Lower lobe of right lung (tissue), 2 donors: Measurements from ENCODE around the gene BANF2. TPM values are rescaled to one million over a fixed set of nuclear protein-coding genes. Genes with fewer than 3 reads are reported as not detected.
A peak's percentile ranks its signal among the peaks of the same experiment; 100 is the strongest.

Source experiments
- ATAC-seq, 2 donors: fragments of 200-7000 bp; cut with Tn5 transposase; one replicate each; pipeline ENCODE4 v1.9.1; 2020 to 2022; ENCODE audit warnings: mild to moderate bottlenecking in 2 of 2, moderate library complexity in 2 of 2
- DNase-seq: peaks from one replicate; pipeline ENCODE4 v3.0.0-alpha.2; 2020
- H3K27ac ChIP-seq: fragments of 200-600 bp; one replicate; pipeline ENCODE4 v1.8.0; 2022
- H3K27me3 ChIP-seq: fragments of 200-600 bp; one replicate; pipeline ENCODE4 v1.8.0; 2022; ENCODE audit warnings: low read depth
- H3K36me3 ChIP-seq: fragments of 200-600 bp; one replicate; pipeline ENCODE4 v1.8.0; 2022; ENCODE audit warnings: mild to moderate bottlenecking
- H3K4me1 ChIP-seq: fragments of 200-600 bp; one replicate; pipeline ENCODE4 v1.8.0; 2022
- H3K4me3 ChIP-seq: fragments of 200-600 bp; one replicate; pipeline ENCODE4 v1.8.0; 2022; ENCODE audit warnings: mild to moderate bottlenecking
- H3K9me3 ChIP-seq: fragments of 200-600 bp; one replicate; pipeline ENCODE4 v1.8.0; 2022
- intact Hi-C: fragments of 100-400 bp; cut with DNase I; formaldehyde crosslinking; loops from one replicate; pipeline ENCODE4 v1.11.0; 2022
- total RNA-seq: library from RNA; stranded (reverse); fragmentation: NEBNext Ultra II Directional; extraction: Animal tissue kit (Norgen Biotek cat#: 25700); gene quantifications from one replicate; pipeline ENCODE4 v1.2.1, GENCODE V29; 2021
- TF ChIP-seq, protein P1 (sequence below): fragments of 200-600 bp; IDR thresholded peaks from one replicate; pipeline ENCODE4 v1.8.0; 2022; ENCODE audit warnings: antibody characterized with exemption, mild to moderate bottlenecking
- donor health status: DM: no; HTN: yes; CAD: no; lungs with severe emphysema.

BANF2 gene
- total RNA-seq, 1 donor from 2014 or later: not detected

DNA sequence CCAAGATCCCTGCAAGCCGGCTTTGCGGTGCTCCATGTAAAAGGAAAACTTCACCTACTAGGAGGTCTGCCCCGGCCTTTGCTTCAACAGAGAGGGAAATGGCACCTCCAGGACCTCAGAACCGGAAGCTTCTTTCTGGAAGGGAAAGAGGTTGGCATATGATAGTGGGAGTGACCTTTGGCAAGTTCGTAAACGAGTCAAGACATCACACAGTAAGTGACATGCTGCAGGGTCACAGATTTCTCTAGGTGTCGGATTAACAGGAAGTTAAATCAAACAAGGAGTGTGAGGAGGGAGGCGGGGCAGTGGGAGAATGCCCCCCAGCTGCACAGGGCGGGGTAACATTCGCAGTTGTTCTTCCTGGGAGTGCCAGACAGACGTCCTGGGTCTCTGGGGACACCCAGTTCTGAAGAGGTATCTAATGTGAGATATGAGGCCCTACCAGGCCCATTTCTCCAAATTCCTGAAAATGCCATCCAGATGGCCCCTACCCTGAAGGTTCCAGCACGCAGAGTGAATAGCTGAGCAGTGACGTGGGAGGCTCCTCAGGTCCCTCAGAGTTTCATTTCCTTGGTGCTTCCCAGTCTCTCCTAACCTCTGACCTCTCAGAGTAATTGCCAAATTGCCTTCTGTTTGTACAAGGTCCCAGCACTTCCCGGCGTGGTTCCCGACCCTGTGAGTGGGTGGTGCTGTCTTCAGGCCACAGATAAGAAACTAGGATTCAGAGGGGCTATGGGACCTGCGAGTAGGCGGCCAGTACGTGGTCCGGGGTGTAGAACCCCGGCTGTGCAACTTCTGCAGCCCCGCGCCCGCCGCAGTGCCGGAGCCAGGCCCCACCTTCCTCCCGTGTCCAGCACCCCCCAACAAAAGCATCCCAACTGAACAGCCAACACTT is 19.6 kb upstream of the BANF2 start:
- Histone ChIP-seq H3K27me3 (no peaks in the 10 kb centered on the region), H3K4me3 (peak overlapping the region; percentile 74), H3K27ac (peak overlapping the region; percentile 96), H3K36me3 (peaks cover 37% of the 10 kb centered on the region), H3K4me1 (peaks cover 58% of the 10 kb centered on the region), H3K9me3 (no peaks in the 10 kb centered on the region)
- intact Hi-C loops: no loop called here
- DNase-seq (peak; percentile 81), ATAC-seq (peak; percentile 33 to 44)
- TF ChIP-seq, protein P1, sequence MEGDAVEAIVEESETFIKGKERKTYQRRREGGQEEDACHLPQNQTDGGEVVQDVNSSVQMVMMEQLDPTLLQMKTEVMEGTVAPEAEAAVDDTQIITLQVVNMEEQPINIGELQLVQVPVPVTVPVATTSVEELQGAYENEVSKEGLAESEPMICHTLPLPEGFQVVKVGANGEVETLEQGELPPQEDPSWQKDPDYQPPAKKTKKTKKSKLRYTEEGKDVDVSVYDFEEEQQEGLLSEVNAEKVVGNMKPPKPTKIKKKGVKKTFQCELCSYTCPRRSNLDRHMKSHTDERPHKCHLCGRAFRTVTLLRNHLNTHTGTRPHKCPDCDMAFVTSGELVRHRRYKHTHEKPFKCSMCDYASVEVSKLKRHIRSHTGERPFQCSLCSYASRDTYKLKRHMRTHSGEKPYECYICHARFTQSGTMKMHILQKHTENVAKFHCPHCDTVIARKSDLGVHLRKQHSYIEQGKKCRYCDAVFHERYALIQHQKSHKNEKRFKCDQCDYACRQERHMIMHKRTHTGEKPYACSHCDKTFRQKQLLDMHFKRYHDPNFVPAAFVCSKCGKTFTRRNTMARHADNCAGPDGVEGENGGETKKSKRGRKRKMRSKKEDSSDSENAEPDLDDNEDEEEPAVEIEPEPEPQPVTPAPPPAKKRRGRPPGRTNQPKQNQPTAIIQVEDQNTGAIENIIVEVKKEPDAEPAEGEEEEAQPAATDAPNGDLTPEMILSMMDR: no peak

DNA sequence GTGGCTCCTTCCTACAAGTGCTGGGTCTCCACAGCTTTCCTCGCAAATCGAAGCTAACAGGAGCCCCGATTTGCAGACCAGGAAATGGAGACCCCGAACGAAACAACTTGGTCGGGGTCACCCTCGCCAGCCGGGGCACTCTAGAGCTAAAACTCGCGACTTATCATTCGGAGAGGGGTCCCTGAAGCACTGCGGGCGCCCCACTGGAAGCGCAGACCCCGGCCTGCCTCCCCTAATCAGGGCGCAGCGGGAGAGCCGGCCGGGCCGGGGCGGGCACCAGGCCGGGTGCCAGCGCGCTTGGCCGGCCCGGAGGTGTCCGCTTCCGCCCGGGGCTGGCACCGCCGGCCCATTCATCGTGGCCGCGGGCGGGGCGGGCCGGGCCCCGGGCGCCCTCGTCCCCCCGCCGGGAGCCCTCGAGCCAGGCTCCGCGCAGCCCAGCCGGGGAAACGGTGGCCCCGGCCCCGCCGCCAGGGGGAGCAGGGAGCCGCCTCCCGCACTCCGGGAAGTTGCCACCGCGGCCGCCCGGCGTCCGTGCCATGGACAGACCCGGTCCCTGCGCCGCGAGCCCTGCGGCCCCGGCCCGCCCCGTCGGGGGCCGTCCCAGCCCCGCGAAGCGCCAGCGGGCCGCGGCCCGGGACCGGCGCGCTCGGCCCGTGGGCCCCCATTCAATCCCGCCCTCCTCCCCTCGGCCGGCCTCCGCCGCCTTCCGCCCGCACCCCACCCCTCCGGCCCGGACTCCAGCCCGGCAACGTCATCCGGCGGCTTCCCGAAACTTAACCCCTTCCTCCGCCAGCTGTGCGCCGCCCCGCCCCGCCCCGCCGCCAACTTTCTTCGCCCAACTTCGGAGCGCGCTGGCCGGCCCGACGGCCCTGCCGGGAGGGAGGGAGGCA is 18.7 kb upstream of the BANF2 start:
- TF ChIP-seq, protein P1: peak; percentile 48
- H3K27me3 ChIP-seq: no peaks in the 10 kb centered on the region
- peak overlapping the region; percentile 96 for H3K27ac ChIP-seq
- peak; percentile 45 to 67 for ATAC-seq
- DNase-seq: peak; percentile 91
- intact Hi-C loops: no loop called here
- peak overlapping the region; percentile 74 for H3K4me3 ChIP-seq
- H3K9me3 ChIP-seq: no peaks in the 10 kb centered on the region
- peaks cover 49% of the 10 kb centered on the region for H3K4me1 ChIP-seq
- peaks cover 34% of the 10 kb centered on the region for H3K36me3 ChIP-seq

DNA sequence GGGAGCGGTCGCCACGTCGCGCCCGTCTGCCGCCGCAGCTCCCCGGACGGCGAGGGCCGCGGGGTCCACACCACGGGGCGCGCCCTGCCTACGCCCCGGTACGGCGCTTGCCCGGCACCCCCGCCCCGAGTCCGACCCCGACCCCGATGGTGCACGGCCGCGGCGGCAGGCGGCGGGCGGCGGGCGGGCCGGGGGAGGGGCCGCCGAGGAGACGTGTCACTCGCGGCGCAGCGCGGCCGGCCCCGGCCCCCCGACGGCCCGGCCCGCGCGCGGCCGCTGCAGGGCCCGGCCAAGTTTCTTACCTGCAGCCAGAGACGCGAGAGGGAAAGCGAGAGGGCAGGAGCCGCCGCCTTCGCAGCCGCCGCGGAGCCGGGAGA is 18.1 kb upstream of the BANF2 start:
- peak overlapping the region; percentile 74 for H3K4me3 ChIP-seq
- no peaks in the 10 kb centered on the region for H3K27me3 ChIP-seq
- TF ChIP-seq, protein P1: no peak
- peaks cover 30% of the 10 kb centered on the region for H3K36me3 ChIP-seq
- DNase-seq: no peak
- H3K4me1 ChIP-seq: peaks cover 44% of the 10 kb centered on the region
- peak overlapping the region; percentile 96 for H3K27ac ChIP-seq
- intact Hi-C loops: no loop called here
- peak in 1 of 2 donors; percentile 0 for ATAC-seq
- no peaks in the 10 kb centered on the region for H3K9me3 ChIP-seq

DNA sequence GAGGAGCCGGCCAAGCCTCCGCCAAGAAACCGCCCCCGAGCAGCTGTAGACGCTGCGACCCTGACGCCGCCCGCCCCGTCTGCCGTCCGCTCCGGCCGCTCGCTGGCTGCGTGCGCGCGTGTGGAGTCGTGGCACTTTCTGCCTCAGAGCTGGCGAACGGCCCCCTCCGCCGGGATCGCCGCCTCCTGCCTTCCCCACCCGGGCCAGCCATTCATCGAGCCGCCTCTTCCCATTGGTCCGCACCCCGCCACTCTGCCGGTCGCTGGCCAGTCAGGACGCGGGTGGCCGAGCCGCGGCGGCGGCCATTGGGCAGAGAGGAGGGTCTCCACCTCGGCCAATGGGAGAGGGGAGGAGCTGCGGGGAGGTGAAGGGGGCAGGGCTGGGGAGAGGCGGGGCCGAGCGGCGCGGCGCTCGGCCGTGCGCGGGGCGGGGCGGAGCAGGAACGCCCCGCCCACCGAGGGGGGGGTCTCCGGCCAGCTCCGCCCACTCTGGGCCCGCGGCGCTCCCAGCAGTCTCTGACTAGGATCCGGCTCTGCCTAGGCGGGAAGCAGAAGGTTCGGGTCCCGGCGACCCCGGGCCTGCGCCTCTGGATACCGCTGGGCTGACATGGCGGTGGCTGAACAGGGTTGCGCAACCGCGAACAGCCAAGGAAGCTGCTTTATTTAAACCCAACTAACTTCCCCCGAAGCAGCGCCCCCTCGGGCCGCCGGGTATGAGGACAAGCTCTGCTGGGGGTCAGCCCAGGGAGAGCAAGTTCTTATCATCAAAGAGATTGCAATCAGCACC is 17.5 kb upstream of the BANF2 start, which contains the start of gene RRBP1:
TSS of gene RRBP1 (minus strand) at position 140 of the 786 bp plus-strand sequence. CDS start 21,735 bp downstream, outside the sequence.
- TF ChIP-seq, protein P1: peak; percentile 76
- Histone ChIP-seq H3K4me3 (peak within 1 kb of the TSS; percentile 74), H3K27me3 (no peaks in the 10 kb centered on the region), H3K27ac (peak within 1 kb of the TSS; percentile 96), H3K36me3 (peaks cover 27% of the 10 kb centered on the region), H3K9me3 (no peaks in the 10 kb centered on the region), H3K4me1 (peaks cover 41% of the 10 kb centered on the region)
- intact Hi-C loops: no loop called here
- peak; percentile 95 to 96 for ATAC-seq
- DNase-seq: peak; percentile 99

DNA sequence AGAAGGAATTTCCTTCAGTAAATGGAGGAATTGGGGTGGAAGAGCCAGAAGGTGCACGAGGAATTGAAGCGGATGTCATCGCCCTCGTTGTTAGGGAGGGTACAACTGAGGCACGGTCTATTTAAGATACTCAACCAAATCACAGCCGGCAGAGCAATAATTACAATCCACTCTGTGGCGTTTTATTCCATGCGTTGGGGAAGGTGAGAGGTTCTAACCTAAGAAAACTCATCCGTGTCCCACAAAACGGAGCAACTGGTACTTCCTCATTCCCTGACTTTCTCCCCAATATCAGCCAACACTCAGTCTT is 16.9 kb upstream of the BANF2 start:
- Histone ChIP-seq H3K9me3 (no peaks in the 10 kb centered on the region), H3K36me3 (peaks cover 21% of the 10 kb centered on the region), H3K4me3 (peak overlapping the region; percentile 74), H3K4me1 (peaks cover 37% of the 10 kb centered on the region), H3K27me3 (no peaks in the 10 kb centered on the region), H3K27ac (peak overlapping the region; percentile 96)
- DNase-seq (no peak), ATAC-seq (no peak)
- TF ChIP-seq, protein P1: no peak
- intact Hi-C loops: no loop called here
